ENCODE results near the gene WDR36. TPM values are rescaled to one million over a fixed set of nuclear protein-coding genes. Genes with fewer than 3 reads are reported as not detected.
A peak's percentile ranks its signal among the peaks of the same experiment; 100 is the strongest.

The WDR36 gene
- total and polyA plus RNA-seq, 2 experiments from 2014 or later: 17.1 to 27.7 TPM

GRCh38 chr5:111069839-111070238 is 22.3 kb upstream of the WDR36 start:
- 0 to 11% methylated on average over 4 of the region's 4 CpGs for WGBS, 2 experiments (ENCODE audit: low coverage in 1 of 2, low lambda C conversion rate in 2 of 2, missing lambda C conversion rate in 2 of 2)
- Histone ChIP-seq H3K9me2 (ENCODE audit: insufficient read depth) (no peaks in the 10 kb centered on the region), H3K79me2 (ENCODE audit: insufficient read depth) (no peaks in the 10 kb centered on the region), H3K9ac (no peak overlapping the region), H3K27me3 (replicated peaks; ENCODE audit: insufficient read depth) (peaks cover 58% of the 10 kb centered on the region), H4K20me1 (ENCODE audit: insufficient read depth) (no peaks in the 10 kb centered on the region), H3K4me3 (peak overlapping the region; percentile 61), H2AFZ (peak overlapping the region; percentile 51), H3K36me3 (ENCODE audit: low read depth) (no peaks in the 10 kb centered on the region), H3K4me2 (ENCODE audit: unreplicated experiment) (peak overlapping the region; percentile 84), H3K4me1 (ENCODE audit: insufficient read depth) (peaks cover 16% of the 10 kb centered on the region), H3F3A (ENCODE audit: insufficient read depth) (peaks cover 10% of the 10 kb centered on the region; the same call in 1 of the 2 replicates), H3K9me3 (ENCODE audit: low read depth) (no peaks in the 10 kb centered on the region), H3K27ac (no peak overlapping the region)
- in situ Hi-C loops (cut with MboI): no loop called here
- TF ChIP-seq EZH2 (IDR thresholded peaks at IDR 0.05; ENCODE audit: insufficient read depth, poor library complexity, severe bottlenecking) (no peak), EZH2phosphoT487 (IDR thresholded peaks at IDR 0.05; ENCODE audit: insufficient read depth, low read depth) (no peak)
- DNase-seq: peak; percentile 70

GRCh38 chr5:111070272-111071134 is 21.6 kb upstream of the WDR36 start:
- H3K4me2 ChIP-seq (ENCODE audit: unreplicated experiment): peak overlapping the region; percentile 84
- H3K4me1 ChIP-seq (ENCODE audit: insufficient read depth): peaks cover 21% of the 10 kb centered on the region
- H3F3A ChIP-seq (ENCODE audit: insufficient read depth): peaks cover 10% of the 10 kb centered on the region; the same call in 1 of the 2 replicates
- H3K9me3 ChIP-seq (ENCODE audit: low read depth): no peaks in the 10 kb centered on the region
- H3K9me2 ChIP-seq (ENCODE audit: insufficient read depth): no peaks in the 10 kb centered on the region
- H3K27ac ChIP-seq: no peak overlapping the region
- 5 to 7% methylated on average over 38 to 42 of the region's 42 CpGs for WGBS, 2 experiments (ENCODE audit: low coverage in 1 of 2, low lambda C conversion rate in 2 of 2, missing lambda C conversion rate in 2 of 2)
- peak overlapping the region; percentile 51 for H2AFZ ChIP-seq
- in situ Hi-C loops (cut with MboI): no loop called here
- peak overlapping the region; percentile 61 for H3K4me3 ChIP-seq
- H3K9ac ChIP-seq: no peak overlapping the region
- H3K27me3 ChIP-seq (replicated peaks; ENCODE audit: insufficient read depth): peaks cover 58% of the 10 kb centered on the region
- no peaks in the 10 kb centered on the region for H3K79me2 ChIP-seq (ENCODE audit: insufficient read depth)
- TF ChIP-seq EZH2 (IDR thresholded peaks at IDR 0.05; ENCODE audit: insufficient read depth, poor library complexity, severe bottlenecking) (no peak), EZH2phosphoT487 (IDR thresholded peaks at IDR 0.05; ENCODE audit: insufficient read depth, low read depth) (no peak)
- DNase-seq: peak; percentile 56
- no peaks in the 10 kb centered on the region for H4K20me1 ChIP-seq (ENCODE audit: insufficient read depth)
- H3K36me3 ChIP-seq (ENCODE audit: low read depth): no peaks in the 10 kb centered on the region

GRCh38 chr5:111071413-111071812 is 20.7 kb upstream of the WDR36 start, which contains the start of gene TSLP:
Gene TSLP, plus strand, starts transcription at chr5:111071713. Its CDS starts 178 bp downstream, at chr5:111071891.
- no peak within 1 kb of the TSS for H3K9ac ChIP-seq
- DNase-seq: no peak
- H3K4me3 ChIP-seq: peak within 1 kb of the TSS; percentile 61
- H4K20me1 ChIP-seq (ENCODE audit: insufficient read depth): no peaks in the 10 kb centered on the region
- peak within 1 kb of the TSS; percentile 84 for H3K4me2 ChIP-seq (ENCODE audit: unreplicated experiment)
- H3K9me3 ChIP-seq (ENCODE audit: low read depth): no peaks in the 10 kb centered on the region
- peaks cover 21% of the 10 kb centered on the region for H3K4me1 ChIP-seq (ENCODE audit: insufficient read depth)
- in situ Hi-C loops (cut with MboI): no loop called here
- H3F3A ChIP-seq (ENCODE audit: insufficient read depth): peaks cover 16% of the 10 kb centered on the region; the same call in 1 of the 2 replicates
- no peak within 1 kb of the TSS for H3K27ac ChIP-seq
- no peaks in the 10 kb centered on the region for H3K36me3 ChIP-seq (ENCODE audit: low read depth)
- WGBS, 2 experiments (ENCODE audit: low coverage in 1 of 2, low lambda C conversion rate in 2 of 2, missing lambda C conversion rate in 2 of 2): 84 to 85% methylated on average over 4 of the region's 4 CpGs
- no peaks in the 10 kb centered on the region for H3K79me2 ChIP-seq (ENCODE audit: insufficient read depth)
- no peak for TF ChIP-seq EZH2phosphoT487 (IDR thresholded peaks at IDR 0.05; ENCODE audit: insufficient read depth, low read depth)
- TF ChIP-seq EZH2 (IDR thresholded peaks at IDR 0.05; ENCODE audit: insufficient read depth, poor library complexity, severe bottlenecking): no peak
- peak within 1 kb of the TSS; percentile 51 for H2AFZ ChIP-seq
- peaks cover 56% of the 10 kb centered on the region for H3K27me3 ChIP-seq (replicated peaks; ENCODE audit: insufficient read depth)
- H3K9me2 ChIP-seq (ENCODE audit: insufficient read depth): no peaks in the 10 kb centered on the region

- peak; percentile 46 for DNase-seq
- no peaks in the 10 kb centered on the region for H4K20me1 ChIP-seq (ENCODE audit: insufficient read depth)
- peak overlapping the region; percentile 75 for H3K4me3 ChIP-seq
- WGBS, 2 experiments (ENCODE audit: low coverage in 1 of 2, low lambda C conversion rate in 2 of 2, missing lambda C conversion rate in 2 of 2): 2 to 3% methylated on average over 34 to 44 of the region's 44 CpGs
- H2AFZ ChIP-seq: peak overlapping the region; percentile 91
- H3K9me3 ChIP-seq (ENCODE audit: low read depth): no peaks in the 10 kb centered on the region
- H3K36me3 ChIP-seq (ENCODE audit: low read depth): no peaks in the 10 kb centered on the region
- TF ChIP-seq EZH2 (IDR thresholded peaks at IDR 0.05; ENCODE audit: insufficient read depth, poor library complexity, severe bottlenecking): no peak
- TF ChIP-seq EZH2phosphoT487 (IDR thresholded peaks at IDR 0.05; ENCODE audit: insufficient read depth, low read depth): no peak
- H3K79me2 ChIP-seq (ENCODE audit: insufficient read depth): no peaks in the 10 kb centered on the region
- H3K27ac ChIP-seq: no peak overlapping the region
- H3F3A ChIP-seq (ENCODE audit: insufficient read depth): peaks cover 16% of the 10 kb centered on the region; the same call in 1 of the 2 replicates
- H3K4me1 ChIP-seq (ENCODE audit: insufficient read depth): peaks cover 21% of the 10 kb centered on the region
- no peaks in the 10 kb centered on the region for H3K9me2 ChIP-seq (ENCODE audit: insufficient read depth)
- no peak overlapping the region for H3K9ac ChIP-seq
- H3K4me2 ChIP-seq (ENCODE audit: unreplicated experiment): peak overlapping the region; percentile 86
- in situ Hi-C loops (cut with MboI): no loop called here
- H3K27me3 ChIP-seq (replicated peaks; ENCODE audit: insufficient read depth): peaks cover 44% of the 10 kb centered on the region
Observed at GRCh38 chr5:111072949-111073682, 19.0 kb upstream of the WDR36 start.
